ENCODE results near the gene APOA1.

The APOA1 gene

DNA sequence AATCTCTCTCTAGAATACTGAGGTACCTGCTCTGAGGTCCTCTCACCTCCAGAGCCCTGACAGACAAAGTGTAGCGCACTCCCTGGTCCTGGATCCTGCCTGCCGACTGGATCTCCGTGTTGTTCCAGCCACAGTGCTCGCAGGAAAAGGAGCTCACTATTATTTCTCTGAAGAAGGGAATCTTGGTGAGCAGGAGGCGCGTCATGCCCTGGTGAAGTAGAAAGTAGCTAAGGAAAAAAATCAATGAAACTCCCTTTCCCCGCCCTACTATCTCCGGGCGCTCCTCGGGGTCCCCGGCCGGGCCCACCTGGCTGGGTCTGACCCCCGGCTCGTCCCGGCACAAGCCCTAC, 50.0 kb downstream of the APOA1 start:
- no peak for TF ChIP-seq CTCF (IDR thresholded peaks at IDR 0.05)
- peaks cover 38% of the 10 kb centered on the region for H3K36me3 Mint-ChIP-seq (ENCODE audit: low read depth)
- H3K4me3 Mint-ChIP-seq = peak overlapping the region; percentile 95
- H3K27ac Mint-ChIP-seq = no peak overlapping the region
- DNase-seq = no peak
- H3K27me3 Mint-ChIP-seq (ENCODE audit: low read depth, poor library complexity) = peaks cover 25% of the 10 kb centered on the region
- H3K9me3 Mint-ChIP-seq = no peaks in the 10 kb centered on the region
- peaks cover 27% of the 10 kb centered on the region for H3K4me1 Mint-ChIP-seq

DNA sequence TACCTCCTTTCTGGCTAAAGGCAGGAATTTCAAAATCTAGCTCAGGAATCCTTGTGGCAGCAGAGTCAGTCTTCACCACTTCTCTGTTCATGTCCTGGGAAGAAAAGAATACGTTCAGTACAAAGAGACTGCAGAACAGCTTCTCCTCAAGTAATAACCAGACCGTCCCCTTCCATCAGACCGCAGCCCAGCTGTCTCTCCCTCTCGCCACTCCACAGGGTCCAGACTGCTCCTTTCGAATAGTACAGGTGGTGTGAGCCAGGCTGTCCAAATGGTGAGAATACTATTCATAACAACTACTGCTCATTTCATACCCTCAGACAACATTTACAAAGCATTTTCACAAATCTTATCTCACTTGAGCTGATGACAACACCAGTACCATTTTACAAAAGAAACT, 50.5 kb downstream of the APOA1 start:
- Mint-ChIP-seq H3K27me3 (ENCODE audit: low read depth, poor library complexity) (peaks cover 25% of the 10 kb centered on the region), H3K9me3 (no peaks in the 10 kb centered on the region), H3K4me3 (peak overlapping the region; percentile 95), H3K36me3 (ENCODE audit: low read depth) (peaks cover 43% of the 10 kb centered on the region), H3K27ac (no peak overlapping the region), H3K4me1 (peaks cover 25% of the 10 kb centered on the region)
- no peak for DNase-seq
- TF ChIP-seq CTCF (IDR thresholded peaks at IDR 0.05) = no peak

DNA sequence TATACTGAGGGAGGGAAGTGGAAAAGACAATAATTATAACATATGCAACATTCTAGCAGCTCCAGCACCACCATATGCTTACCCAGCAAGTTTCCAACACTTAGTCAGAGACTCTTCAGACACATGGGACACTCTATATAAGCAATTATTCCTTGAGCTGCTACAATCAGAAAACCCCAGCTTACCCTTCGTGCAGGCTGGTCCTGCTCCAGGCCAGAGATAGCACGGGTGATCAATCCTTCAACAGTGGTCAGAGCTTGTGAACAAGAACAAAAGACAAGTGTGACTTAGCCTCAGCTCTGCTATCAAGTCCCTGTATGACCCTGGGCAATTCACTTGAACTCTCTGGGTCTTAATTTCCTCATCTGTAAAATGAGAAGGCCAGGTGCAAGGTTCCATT, 51.1 kb downstream of the APOA1 start:
- H3K4me3 Mint-ChIP-seq = peak overlapping the region; percentile 95
- TF ChIP-seq CTCF (IDR thresholded peaks at IDR 0.05) = no peak

More for the DNA sequence above, 51.1 kb downstream of the APOA1 start:
- Mint-ChIP-seq H3K36me3 (ENCODE audit: low read depth) (peaks cover 49% of the 10 kb centered on the region), H3K9me3 (no peaks in the 10 kb centered on the region), H3K27ac (no peak overlapping the region), H3K4me1 (peaks cover 25% of the 10 kb centered on the region), H3K27me3 (ENCODE audit: low read depth, poor library complexity) (peaks cover 21% of the 10 kb centered on the region)
- no peak for DNase-seq

Measured in nephron progenitor cell (in vitro differentiated cells).